HG03135 (cell line): Measurements from ENCODE around the gene PDE8B.
"Not testable (repeated sequence)": the region's sequence is repeated elsewhere in the genome, so short reads cannot be mapped to it uniquely, and the experiment has no call there.

Source experiments
- ATAC-seq: cut with Tn5 transposase; IDR thresholded peaks from one replicate; pipeline ENCODE4 v1.9.1; 2021; ENCODE audit warnings: mild to moderate bottlenecking, moderate library complexity; ENCODE audit not compliant: unreplicated experiment

The PDE8B gene

DNA sequence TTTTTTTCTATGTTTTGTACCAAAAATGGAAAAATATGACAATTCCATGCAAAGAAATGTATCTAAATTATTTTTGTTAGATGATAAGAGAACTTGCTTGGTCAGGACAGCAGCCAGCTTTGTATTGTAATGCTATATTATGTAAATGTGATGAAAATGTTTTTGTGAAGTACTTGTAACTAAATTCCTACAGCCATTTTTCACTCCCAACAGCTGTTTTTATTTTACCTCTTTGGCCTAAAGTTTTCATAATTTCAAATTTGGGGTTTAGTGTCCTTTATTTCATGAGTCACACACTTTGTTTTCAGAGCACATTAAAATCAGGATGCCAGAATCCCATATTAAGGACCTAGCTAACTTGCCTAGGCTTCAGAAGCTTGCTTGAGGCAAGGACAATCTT lies 217.5 kb downstream of the PDE8B start:
- ATAC-seq = no peak

- ATAC-seq = no peak
These were observed 218.0 kb downstream of the PDE8B start for GRCh38 chr5:77428526-77428925.

DNA sequence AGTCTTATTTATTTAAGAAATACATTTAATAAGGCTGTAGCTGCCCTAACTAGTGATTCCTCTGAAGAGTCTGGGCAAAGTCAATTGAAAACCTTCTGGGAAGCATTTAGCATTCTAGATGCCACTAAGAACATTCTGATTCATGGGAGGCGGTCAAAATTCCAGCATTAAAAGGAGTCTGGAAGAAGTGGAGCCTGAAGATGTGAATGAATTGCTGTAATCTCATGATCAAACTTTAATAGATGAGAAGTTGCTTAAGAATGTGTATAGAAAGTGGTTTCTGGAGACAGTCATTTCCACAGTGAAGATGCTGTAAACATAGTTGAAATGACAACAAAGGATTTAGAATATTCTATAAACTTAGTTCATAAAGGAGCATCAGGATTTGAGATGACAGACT lies 220.2 kb downstream of the PDE8B start:
- ATAC-seq = no peak

DNA sequence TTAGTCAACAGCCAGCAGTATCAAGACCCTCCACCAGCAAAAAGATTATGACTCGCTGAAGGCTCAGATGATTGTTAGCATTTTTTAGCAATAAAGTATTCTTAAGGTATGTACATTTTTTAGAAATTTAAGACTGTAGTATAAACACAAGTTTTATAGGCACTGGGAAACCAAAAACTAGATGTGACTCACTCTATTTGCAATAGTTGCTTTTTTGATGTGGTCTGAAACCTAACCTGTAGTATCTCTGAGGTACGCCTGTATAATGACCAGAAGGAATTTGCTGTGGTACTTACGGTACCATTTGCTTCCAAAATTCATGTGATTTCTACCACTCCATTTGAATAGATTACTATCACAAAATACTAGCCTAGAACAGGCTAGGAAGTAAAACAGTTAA lies 220.8 kb downstream of the PDE8B start:
- ATAC-seq = no peak

DNA sequence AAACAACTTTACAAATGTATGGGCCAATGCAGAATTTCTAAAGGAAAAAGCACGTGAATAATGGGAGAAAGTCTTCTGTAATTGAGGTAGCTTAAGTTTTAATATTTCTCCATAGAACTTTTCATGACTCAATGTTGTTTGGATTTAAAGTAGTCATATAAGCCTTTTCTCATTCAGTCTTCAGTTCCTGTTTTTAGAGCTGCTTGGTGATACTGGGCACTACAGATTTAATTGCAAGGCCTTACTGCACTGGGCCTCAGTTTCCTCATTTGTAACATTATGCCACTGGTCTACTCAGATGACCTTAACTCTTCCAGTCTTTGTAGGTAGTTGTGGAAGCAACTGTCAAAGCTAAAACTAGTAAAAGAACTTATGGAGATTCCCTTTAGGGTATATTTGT lies 221.2 kb downstream of the PDE8B start:
- no peak for ATAC-seq

GRCh38 chr5:77437194-77437593 lies 226.7 kb downstream of the PDE8B start:
- ATAC-seq = no peak

GRCh38 chr5:77438071-77438470 lies 227.6 kb downstream of the PDE8B start:
- no peak for ATAC-seq

GRCh38 chr5:77443670-77444069 lies 233.2 kb downstream of the PDE8B start:
- ATAC-seq = no peak

GRCh38 chr5:77444356-77444755 lies 233.9 kb downstream of the PDE8B start:
- ATAC-seq = no peak

GRCh38 chr5:77448831-77449230 lies 238.4 kb downstream of the PDE8B start:
- no peak for ATAC-seq

GRCh38 chr5:77449277-77449676 lies 238.8 kb downstream of the PDE8B start:
- no peak for ATAC-seq

- no peak for ATAC-seq
These were observed 239.5 kb downstream of the PDE8B start for GRCh38 chr5:77449981-77450380.

- ATAC-seq = no peak
These were observed 241.9 kb downstream of the PDE8B start for GRCh38 chr5:77452351-77452750.

DNA sequence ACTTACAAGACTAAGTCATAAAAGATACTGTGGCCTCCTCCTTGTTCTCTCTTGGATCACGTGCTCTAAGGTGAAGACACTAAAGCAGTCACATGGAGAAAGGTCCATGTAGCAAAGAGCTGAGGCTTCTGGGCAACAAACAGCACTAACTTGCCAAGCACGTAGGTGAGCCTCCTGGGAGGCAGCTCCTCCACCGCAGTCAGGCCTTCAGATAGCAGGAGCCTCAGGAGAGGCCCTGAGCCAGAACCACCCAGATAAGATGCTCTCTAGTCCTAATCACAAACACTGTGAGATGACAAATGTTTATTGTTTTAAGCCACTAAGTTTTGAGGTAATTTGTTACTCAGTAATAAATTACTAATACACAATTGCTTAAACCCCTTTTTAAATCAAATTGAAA lies 243.6 kb downstream of the PDE8B start:
- ATAC-seq = no peak

DNA sequence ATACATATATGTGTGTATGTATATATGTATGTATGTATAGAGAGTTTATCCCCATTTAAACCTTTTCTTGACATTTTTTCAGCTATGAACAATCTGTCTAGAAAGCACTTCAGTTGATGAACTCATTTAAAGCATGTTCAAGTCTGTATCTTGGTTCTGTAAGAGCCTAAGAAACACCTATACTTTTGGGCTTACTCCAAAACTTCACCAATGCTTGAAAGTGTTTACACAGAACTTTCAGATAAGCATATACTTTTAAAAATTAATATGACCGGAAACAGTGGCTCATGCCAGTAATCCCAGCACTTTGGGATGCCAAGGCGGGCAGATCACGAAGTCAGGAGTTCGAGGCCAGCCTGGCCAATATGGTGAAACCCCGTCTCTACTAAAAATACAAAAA lies 250.8 kb downstream of the PDE8B start:
- ATAC-seq = no peak

- ATAC-seq = no peak
These were observed 253.4 kb downstream of the PDE8B start for GRCh38 chr5:77463905-77464304.

- ATAC-seq = not testable (repeated sequence)
These were observed 258.4 kb downstream of the PDE8B start for GRCh38 chr5:77468875-77469274.

GRCh38 chr5:77475041-77475440 lies 264.6 kb downstream of the PDE8B start:
- ATAC-seq = not testable (repeated sequence)
